CD14-positive monocyte (primary cell): ENCODE results near the gene FOXP1. TPM values are rescaled to one million over a fixed set of nuclear protein-coding genes. Genes with fewer than 3 reads are reported as not detected.
A peak's percentile ranks its signal among the peaks of the same experiment; 100 is the strongest.

Experiments used
- DNase-seq, 3 donors: peaks; one replicate each; pipeline ENCODE4 v3.0.0-alpha.2; 2011 to 2022
- H2AFZ ChIP-seq: 2 replicates; pipeline ENCODE4 v1.6.0; 2012; ENCODE audit warnings: mild to moderate bottlenecking, low read depth, low read length, inconsistent platforms; ENCODE audit not compliant: insufficient read depth, poor library complexity, severe bottlenecking
- H3K27ac ChIP-seq, 2 donors: 1 replicate in 1 of 2; 2 replicates in 1 of 2; pipeline ENCODE4 v1.5.1; 2012 to 2013; ENCODE audit warnings: low read length in 2 of 2, control low read depth in 1 of 2, inconsistent platforms in 1 of 2, low read depth in 1 of 2, mild to moderate bottlenecking in 1 of 2
- H3K27me3 ChIP-seq, 2 donors: one replicate each; pipeline versions ENCODE4 v1.6.0 to v1.6.1; 2011 to 2013; ENCODE audit warnings: low read length in 2 of 2; ENCODE audit not compliant: control insufficient read depth in 2 of 2, insufficient read depth in 2 of 2
- H3K36me3 ChIP-seq, 2 donors: replicated peaks in 1 of 2; 1 replicate in 1 of 2; 2 replicates in 1 of 2; pipeline versions ENCODE4 v1.5.1 to v1.6.1; 2012 to 2013; ENCODE audit warnings: low read length in 2 of 2, control low read depth in 1 of 2, inconsistent platforms in 1 of 2, mild to moderate bottlenecking in 1 of 2; ENCODE audit not compliant: insufficient read depth in 2 of 2, control insufficient read depth in 1 of 2
- H3K4me1 ChIP-seq, 2 donors: 1 replicate in 1 of 2; 2 replicates in 1 of 2; pipeline versions ENCODE4 v1.5.1 to v1.6.1; 2012 to 2013; ENCODE audit warnings: low read length in 2 of 2, control low read depth in 1 of 2, inconsistent platforms in 1 of 2, mild to moderate bottlenecking in 1 of 2, moderate library complexity in 1 of 2; ENCODE audit not compliant: insufficient read depth in 2 of 2, control insufficient read depth in 1 of 2
- H3K4me2 ChIP-seq: replicated peaks from 2 replicates; pipeline ENCODE3; 2012; ENCODE audit warnings: low read length, moderate library complexity, mild to moderate bottlenecking; ENCODE audit not compliant: poor library complexity, severe bottlenecking; ENCODE audit errors: extremely low read depth
- H3K4me3 ChIP-seq, 3 experiments: fragments of 200-600 bp in 1 of 3; sonication (generic) in 1 of 3; replicated peaks in 1 of 3; 1 replicate in 2 of 3; 2 replicates in 1 of 3; pipeline ENCODE4 v1.5.1; 2011 to 2013; ENCODE audit warnings: low read length in 3 of 3, mild to moderate bottlenecking in 3 of 3, control low read depth in 2 of 3, low read depth in 2 of 3, inconsistent platforms in 1 of 3, moderate library complexity in 1 of 3
- H3K79me2 ChIP-seq: 2 replicates; pipeline ENCODE4 v1.6.0; 2012; ENCODE audit warnings: mild to moderate bottlenecking, control low read depth, inconsistent platforms, low read length, moderate library complexity; ENCODE audit not compliant: insufficient read depth
- H3K9ac ChIP-seq: 2 replicates; pipeline ENCODE4 v1.6.0; 2017; ENCODE audit warnings: low read length, mild to moderate bottlenecking; ENCODE audit not compliant: insufficient read depth, poor library complexity, severe bottlenecking
- H3K9me3 ChIP-seq, 2 donors: replicated peaks in 1 of 2; 1 replicate in 1 of 2; 2 replicates in 1 of 2; pipeline versions ENCODE4 v1.5.1 to v1.6.1; 2012 to 2013; ENCODE audit warnings: low read length in 2 of 2, control low read depth in 1 of 2; ENCODE audit not compliant: control insufficient read depth in 1 of 2, insufficient read depth in 1 of 2
- H4K20me1 ChIP-seq: 2 replicates; pipeline ENCODE4 v1.6.0; 2012; ENCODE audit warnings: mild to moderate bottlenecking, low read length, control low read depth, moderate library complexity; ENCODE audit not compliant: insufficient read depth
- H3K27ac Mint-ChIP-seq, 7 donors: one replicate each; pipeline ENCODE4 v1.8.0; 2020; ENCODE audit warnings: mild to moderate bottlenecking in 7 of 7, mixed read lengths in 7 of 7, moderate library complexity in 6 of 7, inconsistent platforms in 2 of 7
- H3K27me3 Mint-ChIP-seq, 3 donors: one replicate each; pipeline ENCODE4 v1.8.0; 2021 to 2022; ENCODE audit warnings: low read depth in 3 of 3, mild to moderate bottlenecking in 3 of 3, mixed read lengths in 3 of 3, moderate library complexity in 3 of 3, inconsistent platforms in 1 of 3
- H3K36me3 Mint-ChIP-seq, 2 donors: one replicate each; pipeline ENCODE4 v1.8.0; 2020; ENCODE audit warnings: mixed read lengths in 2 of 2, inconsistent platforms in 1 of 2, mild to moderate bottlenecking in 1 of 2
- H3K4me1 Mint-ChIP-seq: one replicate; pipeline ENCODE4 v1.8.0; 2020; ENCODE audit warnings: mild to moderate bottlenecking, mixed read lengths
- H3K4me3 Mint-ChIP-seq, 2 donors: one replicate each; pipeline ENCODE4 v1.8.0; 2020; ENCODE audit warnings: mild to moderate bottlenecking in 2 of 2, mixed read lengths in 2 of 2, moderate library complexity in 1 of 2
- H3K9me3 Mint-ChIP-seq, 7 donors: one replicate each; pipeline ENCODE4 v1.8.0; 2020 to 2022; ENCODE audit warnings: mixed read lengths in 7 of 7, mild to moderate bottlenecking in 6 of 7, moderate library complexity in 6 of 7, inconsistent platforms in 2 of 7
- CTCF ChIP-seq: fragments of 200-600 bp; IDR thresholded peaks from one replicate; pipeline ENCODE4 v1.8.0; 2022; ENCODE audit warnings: antibody characterized with exemption, mild to moderate bottlenecking
- WGBS: methylation state at CpG from one replicate; pipeline ENCODE4 v1.1.5; 2013; ENCODE audit warnings: missing lambda C conversion rate; ENCODE audit not compliant: insufficient coverage; 5-methylcytosine and 5-hydroxymethylcytosine counted together
- intact Hi-C, 2 donors: fragments of 100-400 bp; cut with micrococcal nuclease; formaldehyde crosslinking; loops; one replicate each; pipeline versions ENCODE4 v1.15.0 to v1.15.1; 2023
- polyA plus RNA-seq, 3 donors: library from polyadenylated mRNA; depleted of rRNA in 1 of 3; unstranded in 2 of 3; stranded (reverse) in 1 of 3; fragments of 300-500 nt in 2 of 3; fragments of >200 nt in 1 of 3; fragmentation: Illumina TruSeq in 2 of 3; gene quantifications; 1 replicate in 2 of 3; 2 replicates in 1 of 3; pipeline ENCODE4 v1.2.3, GENCODE V29; 2012 to 2021

The FOXP1 gene
- polyA plus RNA-seq, 3 donors, result 25.7 to 42.6 (median 27.8) TPM

DNA sequence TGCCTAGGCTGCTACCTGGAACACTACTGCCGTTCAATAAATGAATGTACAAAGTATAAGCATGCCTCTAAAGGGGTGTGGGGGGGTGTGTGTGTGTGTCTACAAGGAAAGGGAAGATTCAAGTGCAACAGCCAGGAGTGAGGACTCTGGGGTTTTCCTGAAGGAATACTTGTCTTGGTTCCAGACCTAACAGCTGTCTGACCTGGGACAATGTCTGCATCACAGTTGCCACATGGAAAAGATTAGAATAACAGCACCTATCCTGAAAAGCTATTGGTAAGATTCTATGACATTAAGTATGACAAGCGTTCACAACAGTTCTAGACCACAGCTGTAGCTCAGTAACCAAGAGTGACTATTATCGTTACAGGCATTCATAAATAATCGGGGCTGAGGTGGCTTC is 345.2 kb downstream of the FOXP1 start:
- no peak overlapping the region for H3K4me3 ChIP-seq
- peaks cover 11 to 12% of the 10 kb centered on the region in 2 donors for H3K36me3 Mint-ChIP-seq
- H3K4me3 Mint-ChIP-seq, result no peak overlapping the region
- WGBS, result 86% methylated on average over 1 of the region's 4 CpGs
- no peak overlapping the region for H3K4me2 ChIP-seq
- peaks cover 9% of the 10 kb centered on the region for H3K79me2 ChIP-seq
- H2AFZ ChIP-seq, result no peak overlapping the region
- no peaks in the 10 kb centered on the region for H3K4me1 ChIP-seq
- H3K36me3 ChIP-seq, result peaks cover 0 to 5% of the 10 kb centered on the region in 2 donors
- no peaks in the 10 kb centered on the region for H3K9me3 Mint-ChIP-seq
- no peak overlapping the region for H3K9ac ChIP-seq
- intact Hi-C loops, result no loop called here
- no peak for TF ChIP-seq CTCF
- H3K9me3 ChIP-seq, result no peaks in the 10 kb centered on the region
- H3K27ac Mint-ChIP-seq, result peak overlapping the region in 3 of 7 donors; percentile 17 to 48 (median 21)
- H3K4me1 Mint-ChIP-seq, result peaks cover 7% of the 10 kb centered on the region
- no peak for DNase-seq
- no peaks in the 10 kb centered on the region for H3K27me3 ChIP-seq
- H4K20me1 ChIP-seq, result peaks cover 48% of the 10 kb centered on the region
- no peak overlapping the region for H3K27ac ChIP-seq
- no peaks in the 10 kb centered on the region for H3K27me3 Mint-ChIP-seq

DNA sequence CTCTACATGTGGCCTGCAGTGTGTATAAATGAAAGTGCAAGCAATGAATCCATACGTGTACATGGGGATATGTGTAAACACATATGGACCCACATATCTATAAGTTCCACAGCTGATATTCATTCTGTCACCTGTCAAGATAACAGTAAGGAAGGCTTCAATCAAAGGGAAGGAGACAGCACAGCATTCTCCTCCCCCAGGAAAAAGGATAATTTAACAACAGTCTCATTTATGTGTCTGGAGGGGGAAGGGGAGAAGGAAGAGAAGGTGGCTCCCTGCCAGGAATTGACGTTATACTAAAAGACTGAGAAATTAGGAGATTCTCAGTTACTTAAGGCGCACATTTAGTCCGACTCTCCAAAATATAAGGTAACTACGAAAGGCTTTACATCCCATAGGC is 345.9 kb downstream of the FOXP1 start:
- H3K4me1 Mint-ChIP-seq, result peaks cover 7% of the 10 kb centered on the region
- Histone ChIP-seq H3K36me3 (peaks cover 0 to 5% of the 10 kb centered on the region in 2 donors), H3K4me3 (no peak overlapping the region), H3K4me1 (no peaks in the 10 kb centered on the region), H3K4me2 (no peak overlapping the region), H3K9me3 (no peaks in the 10 kb centered on the region), H3K9ac (no peak overlapping the region), H3K79me2 (peaks cover 9% of the 10 kb centered on the region), H3K27me3 (no peaks in the 10 kb centered on the region), H3K27ac (peak overlapping the region in 1 of 2 donors; percentile 18), H4K20me1 (peaks cover 46% of the 10 kb centered on the region), H2AFZ (no peak overlapping the region)
- no CpG with 5 or more reads among the region's 5 CpGs for WGBS
- no peak overlapping the region for H3K4me3 Mint-ChIP-seq
- DNase-seq, result no peak
- H3K27me3 Mint-ChIP-seq, result no peaks in the 10 kb centered on the region
- H3K27ac Mint-ChIP-seq, result no peak overlapping the region
- intact Hi-C loops, result no loop called here
- no peaks in the 10 kb centered on the region for H3K9me3 Mint-ChIP-seq
- H3K36me3 Mint-ChIP-seq, result peaks cover 11 to 12% of the 10 kb centered on the region in 2 donors
- TF ChIP-seq CTCF, result no peak
